Measurements from ENCODE around the gene MAGI2.

Gene MAGI2

GRCh38 chr7:79245623-79246249 is 207.7 kb downstream of the MAGI2 start:
- no peak overlapping the region for H3K27ac ChIP-seq (ENCODE audit: low read depth, low read length)
- H3K36me3 ChIP-seq (ENCODE audit: control insufficient read depth, low read length), result no peaks in the 10 kb centered on the region

GRCh38 chr7:79244482-79244881 is 209.0 kb downstream of the MAGI2 start:
- no peaks in the 10 kb centered on the region for H3K9me2 ChIP-seq (replicated peaks; ENCODE audit: control insufficient read depth, low read length)
- peaks cover 7% of the 10 kb centered on the region; the same call in 1 of the 2 replicates for H3K9me3 ChIP-seq (ENCODE audit: control insufficient read depth, insufficient read depth, low read length)
- H3F3A ChIP-seq (ENCODE audit: control insufficient read depth, insufficient read depth), result no peaks in the 10 kb centered on the region
- no peaks in the 10 kb centered on the region for H3K36me3 ChIP-seq (ENCODE audit: control insufficient read depth, low read length)
- H3K79me2 ChIP-seq (ENCODE audit: control insufficient read depth, low read length), result no peaks in the 10 kb centered on the region
- H3K27me3 ChIP-seq (ENCODE audit: control insufficient read depth, low read length), result no peaks in the 10 kb centered on the region
- H3K4me2 ChIP-seq (ENCODE audit: low read length), result no peak overlapping the region
- H4K20me1 ChIP-seq (ENCODE audit: control insufficient read depth, insufficient read depth, low read depth, low read length), result no peaks in the 10 kb centered on the region
- TF ChIP-seq CTCF (IDR thresholded peaks at IDR 0.05; ENCODE audit: low read depth, low read length, poor library complexity, severe bottlenecking) (no peak), EZH2phosphoT487 (IDR thresholded peaks at IDR 0.05; ENCODE audit: borderline replicate concordance, low read length) (no peak)
- no peaks in the 10 kb centered on the region for H3K4me1 ChIP-seq (ENCODE audit: control insufficient read depth, low read length)
- H3K27ac ChIP-seq (ENCODE audit: low read depth, low read length), result no peak overlapping the region
- H3K4me3 ChIP-seq (ENCODE audit: low read length), result no peak overlapping the region

More at GRCh38 chr7:79245623-79246249, 207.7 kb downstream of the MAGI2 start:
- Histone ChIP-seq H3K9me2 (replicated peaks; ENCODE audit: control insufficient read depth, low read length) (no peaks in the 10 kb centered on the region), H4K20me1 (ENCODE audit: control insufficient read depth, insufficient read depth, low read depth, low read length) (no peaks in the 10 kb centered on the region), H3K4me3 (ENCODE audit: low read length) (no peak overlapping the region), H3K79me2 (ENCODE audit: control insufficient read depth, low read length) (no peaks in the 10 kb centered on the region), H3K4me2 (ENCODE audit: low read length) (no peak overlapping the region), H3F3A (ENCODE audit: control insufficient read depth, insufficient read depth) (no peaks in the 10 kb centered on the region), H3K9me3 (ENCODE audit: control insufficient read depth, insufficient read depth, low read length) (peaks cover 7% of the 10 kb centered on the region; the same call in 1 of the 2 replicates), H3K4me1 (ENCODE audit: control insufficient read depth, low read length) (no peaks in the 10 kb centered on the region), H3K27me3 (ENCODE audit: control insufficient read depth, low read length) (no peaks in the 10 kb centered on the region)
- TF ChIP-seq EZH2phosphoT487 (IDR thresholded peaks at IDR 0.05; ENCODE audit: borderline replicate concordance, low read length), result no peak

GRCh38 chr7:79241288-79242060 is 212.0 kb downstream of the MAGI2 start:
- no peak for TF ChIP-seq EZH2phosphoT487 (IDR thresholded peaks at IDR 0.05; ENCODE audit: borderline replicate concordance, low read length)
- TF ChIP-seq CTCF (IDR thresholded peaks at IDR 0.05; ENCODE audit: low read depth, low read length, poor library complexity, severe bottlenecking), result no peak
- no peaks in the 10 kb centered on the region for H3F3A ChIP-seq (ENCODE audit: control insufficient read depth, insufficient read depth)
- H3K9me2 ChIP-seq (replicated peaks; ENCODE audit: control insufficient read depth, low read length), result no peaks in the 10 kb centered on the region
- no peaks in the 10 kb centered on the region for H3K4me1 ChIP-seq (ENCODE audit: control insufficient read depth, low read length)
- H3K36me3 ChIP-seq (ENCODE audit: control insufficient read depth, low read length), result no peaks in the 10 kb centered on the region
- no peak overlapping the region for H3K4me3 ChIP-seq (ENCODE audit: low read length)
- no peaks in the 10 kb centered on the region for H3K79me2 ChIP-seq (ENCODE audit: control insufficient read depth, low read length)
- H3K4me2 ChIP-seq (ENCODE audit: low read length), result no peak overlapping the region
- H3K27me3 ChIP-seq (ENCODE audit: control insufficient read depth, low read length), result no peaks in the 10 kb centered on the region
- no peak overlapping the region for H3K27ac ChIP-seq (ENCODE audit: low read depth, low read length)
- H4K20me1 ChIP-seq (ENCODE audit: control insufficient read depth, insufficient read depth, low read depth, low read length), result no peaks in the 10 kb centered on the region
- H3K9me3 ChIP-seq (ENCODE audit: control insufficient read depth, insufficient read depth, low read length), result peaks cover 7% of the 10 kb centered on the region; the same call in 1 of the 2 replicates

- H3K9me2 ChIP-seq (replicated peaks; ENCODE audit: control insufficient read depth, low read length), result no peaks in the 10 kb centered on the region
- no peak overlapping the region for H3K27ac ChIP-seq (ENCODE audit: low read depth, low read length)
- no peak overlapping the region for H3K4me2 ChIP-seq (ENCODE audit: low read length)
- no peak overlapping the region for H3K4me3 ChIP-seq (ENCODE audit: low read length)
- no peaks in the 10 kb centered on the region for H3K36me3 ChIP-seq (ENCODE audit: control insufficient read depth, low read length)
- H3K79me2 ChIP-seq (ENCODE audit: control insufficient read depth, low read length), result no peaks in the 10 kb centered on the region
- H3F3A ChIP-seq (ENCODE audit: control insufficient read depth, insufficient read depth), result no peaks in the 10 kb centered on the region
- peaks cover 12% of the 10 kb centered on the region; the same call in 1 of the 2 replicates for H3K9me3 ChIP-seq (ENCODE audit: control insufficient read depth, insufficient read depth, low read length)
- H3K27me3 ChIP-seq (ENCODE audit: control insufficient read depth, low read length), result no peaks in the 10 kb centered on the region
- H3K4me1 ChIP-seq (ENCODE audit: control insufficient read depth, low read length), result no peaks in the 10 kb centered on the region
- no peak for TF ChIP-seq EZH2phosphoT487 (IDR thresholded peaks at IDR 0.05; ENCODE audit: borderline replicate concordance, low read length)
- TF ChIP-seq CTCF (IDR thresholded peaks at IDR 0.05; ENCODE audit: low read depth, low read length, poor library complexity, severe bottlenecking), result no peak
- no peaks in the 10 kb centered on the region for H4K20me1 ChIP-seq (ENCODE audit: control insufficient read depth, insufficient read depth, low read depth, low read length)
Measured at GRCh38 chr7:79240413-79240812, 213.1 kb downstream of the MAGI2 start.
